GM20431 (cell line): Measurements from ENCODE around the gene HOXD11.

Experiments used
- in situ Hi-C: fragments of 300-500 bp; cut with MseI, MboI; formaldehyde crosslinking; loops from one replicate; pipeline ENCODE4 v1.15.0; 2020; ENCODE audit warnings: low sequenced_read_pairs; ENCODE audit not compliant: unreplicated experiment

The HOXD11 gene

DNA sequence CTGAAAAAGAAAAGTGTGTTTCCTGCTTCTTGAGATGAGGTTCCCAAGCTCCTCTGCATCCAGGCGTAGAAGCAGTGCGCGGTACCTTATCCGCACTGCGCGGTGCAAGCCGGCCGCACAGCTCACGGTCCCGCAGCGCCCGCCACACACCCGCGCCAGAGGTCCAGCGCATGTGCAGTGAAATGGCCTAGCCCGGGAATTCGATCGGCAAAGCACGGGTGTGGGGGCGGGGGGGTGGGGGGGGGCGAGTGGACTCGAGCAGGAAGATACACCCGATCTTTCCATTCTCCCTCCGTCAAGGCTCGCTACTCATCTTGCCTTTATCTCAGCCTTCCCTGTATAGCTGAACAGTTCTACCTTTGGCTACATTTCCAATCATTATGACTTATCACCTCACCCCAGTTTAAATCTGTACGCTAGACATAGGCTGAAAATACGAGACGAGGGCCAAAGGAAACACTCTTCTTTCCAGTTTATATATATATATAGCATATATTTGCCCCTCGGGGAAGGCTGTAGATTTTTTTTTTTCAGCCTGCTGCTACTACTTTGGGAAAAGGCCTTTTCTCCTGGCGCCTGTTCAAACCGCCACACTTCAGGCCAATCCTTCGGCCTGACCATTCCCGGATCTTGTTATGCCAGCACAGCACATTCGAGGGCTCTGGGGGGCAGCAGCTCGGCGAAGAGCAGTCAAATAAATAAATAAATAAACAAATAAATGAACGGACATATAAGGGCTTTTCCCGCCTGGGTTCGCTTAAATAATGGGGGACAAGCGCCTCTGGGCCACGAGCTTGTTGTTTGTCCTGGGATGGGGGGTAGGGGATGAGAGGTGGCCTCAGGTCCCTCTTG is 32.8 kb downstream of the HOXD11 start:
- in situ Hi-C loops = loop anchor here (10.0 to 25.0 kb wide), 3 partner anchors 315 to 997 kb away; no protein-coding TSS in a partner anchor

DNA sequence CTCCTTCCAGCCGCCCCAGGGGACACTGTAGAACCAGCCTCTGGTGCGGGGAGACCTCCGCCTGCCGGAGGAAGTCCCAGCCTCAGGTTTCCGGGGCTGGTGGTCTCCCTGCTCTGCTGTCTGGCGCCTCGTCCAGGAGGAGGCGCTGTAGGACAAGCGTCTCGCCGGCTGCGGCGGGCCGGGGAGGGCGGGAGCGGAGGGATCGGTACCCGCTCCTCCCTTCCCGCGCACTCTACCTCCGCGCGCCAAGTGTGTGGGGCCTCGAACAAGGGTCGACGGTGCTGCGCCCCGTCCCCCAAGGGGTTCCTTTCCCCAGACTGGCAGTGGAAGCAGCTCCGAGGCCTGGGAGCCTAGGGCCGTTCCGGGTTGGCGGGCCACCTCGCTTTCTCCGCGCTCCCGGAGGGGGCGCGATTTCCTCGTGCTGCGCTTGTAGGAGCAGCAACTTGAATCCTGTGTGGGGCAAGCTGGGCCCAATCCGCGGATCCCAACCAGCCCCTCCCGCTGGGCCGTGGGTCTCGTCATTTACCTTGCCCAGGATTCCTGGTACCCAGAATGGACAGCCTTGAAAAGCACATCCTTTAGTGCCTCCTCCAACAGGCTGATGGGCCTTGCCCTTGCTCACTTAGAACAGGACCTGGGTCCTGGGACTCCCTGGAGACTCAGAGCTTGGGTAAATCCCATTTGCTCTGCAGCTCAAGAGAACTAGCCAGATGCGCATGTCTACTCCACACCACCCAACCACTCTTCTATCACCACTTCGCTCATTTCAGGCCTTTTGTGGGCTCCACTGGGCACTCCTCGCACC is 33.6 kb downstream of the HOXD11 start:
- in situ Hi-C loops = loop anchor here (10.0 to 25.0 kb wide), 3 partner anchors 314 to 997 kb away; no protein-coding TSS in a partner anchor

DNA sequence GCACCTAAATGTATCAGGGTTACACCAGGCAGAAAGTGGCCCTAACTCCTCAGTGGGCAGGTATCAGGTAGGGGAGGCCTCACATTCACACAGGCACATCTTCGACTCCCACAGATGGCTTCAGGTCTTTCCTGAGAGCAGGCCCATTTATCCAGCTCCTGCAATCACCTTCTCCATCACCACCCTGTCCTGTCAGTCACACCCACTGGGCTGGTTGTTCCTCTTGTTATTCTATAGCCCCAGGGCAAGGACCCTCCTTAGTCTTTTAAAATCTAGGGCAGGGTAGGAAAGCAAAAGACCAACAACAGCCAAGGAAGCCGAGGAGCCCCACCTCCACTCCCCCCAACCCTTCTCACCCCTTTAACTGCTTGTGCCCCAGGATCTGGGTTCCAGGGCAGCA is 35.2 kb downstream of the HOXD11 start:
- in situ Hi-C loops = loop anchor here (10.0 to 25.0 kb wide), 3 partner anchors 313 to 995 kb away; no protein-coding TSS in a partner anchor

DNA sequence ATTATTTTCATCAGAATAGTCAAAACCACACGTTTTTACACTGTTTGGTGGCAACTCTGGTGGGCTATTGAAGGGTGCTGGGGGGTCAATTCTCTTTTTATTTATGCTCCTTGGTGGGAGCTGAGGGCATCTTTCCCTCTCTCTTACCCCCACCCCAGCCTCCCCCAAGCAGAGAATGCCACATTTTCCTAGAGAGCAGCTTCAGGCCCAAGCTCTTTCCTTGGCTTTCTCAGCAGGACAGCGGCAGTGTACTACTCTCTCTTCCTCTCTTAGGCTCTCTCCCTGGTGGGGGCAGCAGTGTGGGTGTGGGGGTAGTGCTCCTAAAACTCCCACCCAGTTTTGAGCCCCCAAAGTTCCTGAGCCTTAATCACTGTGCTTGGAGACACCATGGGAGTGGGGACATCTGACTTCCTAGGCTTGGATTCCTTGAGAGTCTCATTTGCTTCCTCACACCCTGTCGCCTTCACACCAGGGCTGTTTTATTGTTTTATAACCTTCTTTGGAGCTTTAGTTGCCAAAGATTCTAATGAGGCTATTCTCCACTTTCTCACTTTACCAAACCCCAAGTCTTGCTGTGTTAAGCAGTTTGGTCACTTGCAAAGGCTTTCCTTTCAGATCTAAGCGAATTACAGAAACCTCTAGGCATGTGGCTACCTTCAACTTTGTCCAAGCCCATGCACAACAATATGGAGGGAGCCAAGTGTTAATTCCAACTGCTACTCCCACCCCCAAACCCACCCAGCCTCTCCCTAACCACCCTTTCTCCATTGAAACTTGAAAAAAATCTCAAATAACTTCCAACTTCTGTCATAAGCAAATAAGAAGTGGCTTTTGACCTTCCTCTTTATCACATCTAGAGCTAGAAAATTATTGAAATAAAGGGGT is 38.2 kb downstream of the HOXD11 start:
- in situ Hi-C loops = loop anchor here (10.0 to 25.0 kb wide), 3 partner anchors 309 to 992 kb away; no protein-coding TSS in a partner anchor

DNA sequence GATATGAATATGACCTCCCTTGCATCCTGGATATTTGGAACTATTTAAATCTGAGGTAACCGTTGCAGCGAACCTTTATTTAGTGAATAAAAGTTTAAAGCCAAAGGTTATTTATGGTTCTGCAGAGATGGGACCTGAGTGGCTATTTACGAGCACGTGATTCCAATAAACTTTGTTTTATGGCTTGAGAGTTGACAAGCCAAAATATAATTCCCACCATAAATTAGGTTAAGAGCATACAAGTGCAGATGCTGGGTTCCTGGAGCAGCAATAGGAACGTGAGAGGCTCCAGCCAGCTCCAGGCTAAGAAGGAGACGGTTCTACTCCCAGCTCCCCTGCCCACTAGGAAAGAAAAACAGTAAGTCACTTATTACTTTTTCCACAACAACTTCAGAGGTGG is 39.0 kb downstream of the HOXD11 start:
- in situ Hi-C loops = loop anchor here (10.0 to 25.0 kb wide), 3 partner anchors 309 to 991 kb away; no protein-coding TSS in a partner anchor

DNA sequence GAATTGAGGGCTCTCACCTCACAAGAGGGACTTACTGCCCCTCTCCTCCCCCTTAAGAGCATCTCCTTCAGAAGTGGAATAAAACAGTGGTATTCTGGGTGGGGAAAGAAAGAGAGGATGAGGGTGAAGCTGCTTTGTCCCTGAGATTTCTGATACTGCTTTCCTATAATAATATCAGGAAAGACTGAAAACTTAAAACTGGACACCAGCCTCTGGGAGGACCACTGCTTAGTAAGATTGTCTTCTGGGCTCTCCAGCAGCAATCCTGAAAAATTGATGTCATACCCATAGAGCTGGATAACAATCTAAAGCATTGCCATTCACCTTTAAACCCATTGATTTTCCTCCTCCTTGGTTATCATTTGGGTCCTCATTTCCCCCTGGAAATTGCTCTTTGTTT is 39.6 kb downstream of the HOXD11 start:
- in situ Hi-C loops = loop anchor here (10.0 to 25.0 kb wide), 3 partner anchors 308 to 991 kb away; no protein-coding TSS in a partner anchor

DNA sequence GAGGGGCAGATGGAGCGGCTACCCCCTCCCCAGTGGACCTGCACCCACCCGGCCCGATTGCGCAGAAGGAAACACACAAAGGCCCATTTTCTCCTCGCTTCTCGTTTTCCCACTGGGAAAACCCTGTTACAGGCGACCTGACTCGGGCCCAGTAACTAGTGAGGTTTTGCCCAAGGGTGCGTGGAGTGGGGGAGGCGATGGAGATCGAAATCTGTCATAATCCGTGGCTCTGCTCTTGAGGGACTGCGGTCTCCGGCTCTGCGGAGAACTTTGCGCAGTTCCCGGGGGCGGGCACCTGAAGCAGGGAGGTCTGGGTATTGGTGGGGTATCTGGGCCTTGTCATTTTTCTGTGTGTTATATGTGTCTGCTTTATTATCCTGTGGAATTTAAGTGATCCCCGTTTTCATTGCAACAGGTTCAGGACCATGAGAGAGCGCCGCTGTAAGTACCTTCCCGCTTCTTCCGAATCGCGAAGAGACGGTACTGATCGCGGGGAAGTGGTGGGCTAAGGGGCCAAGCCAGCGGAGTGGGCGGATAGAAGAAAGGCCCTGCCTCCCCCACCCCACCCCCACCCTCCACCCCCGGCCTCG is 40.2 kb downstream of the HOXD11 start:
- in situ Hi-C loops = loop anchor here (10.0 to 25.0 kb wide), 3 partner anchors 307 to 990 kb away; no protein-coding TSS in a partner anchor

DNA sequence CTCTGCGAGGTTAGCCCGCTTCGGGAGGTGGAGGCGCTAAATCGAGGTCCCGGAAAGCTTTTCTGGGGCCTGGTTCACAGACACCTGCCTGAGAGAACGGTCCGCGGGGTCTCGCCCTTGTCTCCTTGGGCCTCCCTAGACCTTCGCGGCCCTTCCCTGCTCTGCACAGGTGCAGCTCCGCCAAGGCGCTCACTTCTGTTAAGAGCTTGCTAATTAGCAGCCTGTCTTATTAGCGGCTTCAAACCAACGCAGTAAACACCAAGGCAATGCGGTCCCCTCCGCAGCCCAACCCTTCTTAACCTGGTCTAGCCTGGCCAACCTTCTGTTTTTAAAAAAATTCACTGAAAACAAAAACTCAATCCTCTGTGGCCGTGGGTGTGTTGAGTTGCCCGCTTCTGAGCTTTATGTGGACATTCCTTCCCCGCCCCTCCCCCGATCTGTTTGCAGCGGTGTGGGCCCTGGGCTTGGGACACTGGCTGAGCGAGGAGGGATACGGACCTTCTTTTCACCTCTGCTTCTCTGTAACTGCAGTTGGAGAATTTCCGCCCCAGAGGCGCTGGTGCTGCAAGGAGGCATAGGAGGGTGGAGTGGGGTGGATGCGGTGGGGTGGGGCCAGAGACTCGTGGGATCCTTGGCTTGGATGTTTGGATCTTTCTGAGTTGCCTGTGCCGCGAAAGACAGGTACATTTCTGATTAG is 40.9 kb downstream of the HOXD11 start:
- in situ Hi-C loops = loop anchor here (10.0 to 25.0 kb wide), 3 partner anchors 307 to 989 kb away; no protein-coding TSS in a partner anchor

DNA sequence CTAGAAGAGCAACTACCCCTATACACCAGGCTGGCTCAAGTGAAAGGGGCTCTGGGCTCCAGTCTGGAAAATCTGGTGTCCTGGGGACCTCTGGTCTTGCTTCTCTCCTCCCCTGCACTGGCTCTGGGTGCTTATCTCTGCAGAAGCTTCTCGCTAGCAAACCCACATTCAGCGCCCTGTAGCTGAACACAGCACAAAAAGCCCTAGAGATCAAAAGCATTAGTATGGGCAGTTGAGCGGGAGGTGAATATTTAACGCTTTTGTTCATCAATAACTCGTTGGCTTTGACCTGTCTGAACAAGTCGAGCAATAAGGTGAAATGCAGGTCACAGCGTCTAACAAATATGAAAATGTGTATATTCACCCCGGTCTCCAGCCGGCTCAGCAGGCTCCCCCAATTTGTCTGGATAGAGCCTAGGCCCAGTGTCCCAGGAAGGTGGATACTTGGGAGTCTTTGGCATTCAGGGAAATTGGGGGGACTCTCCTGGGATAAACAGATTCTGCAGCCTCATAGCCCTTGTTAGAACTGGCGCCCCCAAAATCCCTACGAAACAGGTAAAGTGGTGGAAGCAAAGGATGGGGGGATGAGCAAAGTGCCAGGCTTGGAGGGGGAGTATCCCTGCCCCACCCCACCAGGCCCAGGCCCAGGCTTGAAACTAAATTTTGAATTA is 41.8 kb downstream of the HOXD11 start:
- in situ Hi-C loops = loop anchor here (10.0 to 25.0 kb wide), 3 partner anchors 306 to 988 kb away; no protein-coding TSS in a partner anchor

DNA sequence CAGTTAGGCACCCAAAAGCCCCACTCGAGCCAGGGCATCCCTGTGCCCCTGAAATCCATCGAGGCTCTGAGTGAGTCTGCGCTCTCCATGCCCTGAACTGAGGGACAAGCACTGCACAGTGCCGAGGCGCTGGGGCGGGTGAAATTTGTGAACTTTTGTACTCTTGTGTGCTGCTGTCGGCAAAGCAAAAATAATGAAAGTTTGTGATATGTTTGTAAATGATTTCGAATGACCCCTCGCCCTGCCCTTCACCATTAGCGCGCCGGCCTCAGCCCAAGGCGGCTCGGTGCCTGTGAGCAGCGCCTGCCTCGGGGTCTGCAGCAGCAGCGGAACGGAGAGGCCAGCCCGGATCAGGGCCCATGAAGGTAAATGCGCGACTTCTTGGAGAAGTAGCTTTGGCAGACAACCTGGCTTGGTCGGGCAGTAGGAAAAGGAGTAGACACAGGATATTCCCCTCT is 42.4 kb downstream of the HOXD11 start:
- in situ Hi-C loops = loop anchor here (10.0 to 25.0 kb wide), 3 partner anchors 305 to 988 kb away; no protein-coding TSS in a partner anchor

DNA sequence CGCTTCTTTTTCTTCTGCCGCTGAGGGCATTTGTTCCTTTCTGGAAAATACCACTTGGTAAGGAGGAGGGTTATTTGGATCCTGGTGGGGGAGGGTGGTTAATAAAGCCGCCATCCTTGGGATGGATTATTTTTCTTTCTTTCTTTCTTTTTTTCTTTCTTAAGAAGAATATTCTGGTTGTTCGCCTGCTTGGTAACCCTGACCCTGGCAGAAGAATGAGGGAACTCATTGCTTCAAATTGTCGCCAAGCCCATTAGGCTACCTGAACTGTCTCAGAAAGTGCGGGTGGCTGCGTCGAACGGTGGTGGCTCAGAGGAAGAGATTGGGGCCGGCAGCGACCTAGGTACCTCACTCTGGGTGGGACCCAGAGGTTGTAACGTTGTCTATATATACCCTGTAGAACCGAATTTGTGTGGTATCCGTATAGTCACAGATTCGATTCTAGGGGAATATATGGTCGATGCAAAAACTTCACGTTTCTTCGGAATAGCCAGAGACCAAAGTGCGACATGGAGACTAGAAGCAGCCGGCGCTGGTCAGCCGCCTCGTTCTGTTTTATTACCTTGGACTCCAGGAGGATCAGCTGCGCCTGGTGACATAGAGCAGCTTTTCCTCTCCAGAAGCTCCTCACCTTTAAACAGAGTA is 43.0 kb downstream of the HOXD11 start:
- in situ Hi-C loops = loop anchor here (10.0 to 25.0 kb wide), 3 partner anchors 305 to 987 kb away; no protein-coding TSS in a partner anchor

DNA sequence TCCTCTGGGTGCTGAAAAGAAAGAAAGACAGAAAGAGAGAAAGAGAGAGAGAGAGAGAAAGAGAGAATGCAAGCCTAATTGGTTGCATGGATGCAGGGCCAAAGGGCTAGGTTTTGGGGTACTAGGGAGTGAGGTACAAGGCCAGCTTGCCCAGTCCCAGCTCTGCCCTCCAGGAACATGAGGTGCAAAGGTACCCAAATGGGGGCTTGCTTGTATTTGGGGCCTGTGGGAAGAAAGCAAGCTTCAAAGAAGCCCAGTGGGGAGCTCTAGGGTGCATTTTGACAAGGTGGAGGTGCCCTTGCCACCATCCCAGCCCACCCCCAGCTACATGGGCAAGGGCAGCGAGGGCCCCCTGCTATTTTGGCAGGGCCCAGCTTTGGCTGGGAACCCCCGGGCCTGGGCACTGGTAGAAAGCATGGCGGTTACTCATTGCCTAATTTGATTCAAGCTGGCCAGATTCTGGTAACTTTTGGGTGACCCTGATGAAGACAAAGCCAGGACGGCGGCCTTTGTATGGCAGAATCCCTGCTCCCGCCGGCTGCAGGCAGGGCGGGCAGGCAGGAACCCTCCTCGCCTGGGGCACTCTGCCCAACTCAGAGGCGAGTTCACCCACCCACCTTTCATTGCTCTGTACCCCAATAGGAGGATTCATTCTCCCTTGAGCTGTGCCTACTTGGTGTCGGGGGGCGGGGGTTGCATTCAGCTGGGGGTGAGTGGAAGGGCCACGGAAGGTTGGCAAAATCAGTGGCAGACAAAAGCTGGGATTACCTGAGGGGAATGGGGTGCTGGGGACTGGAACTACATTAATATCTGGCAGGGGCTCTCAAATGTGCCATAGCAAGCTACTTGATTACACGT is 43.7 kb downstream of the HOXD11 start:
- in situ Hi-C loops = no loop called here

DNA sequence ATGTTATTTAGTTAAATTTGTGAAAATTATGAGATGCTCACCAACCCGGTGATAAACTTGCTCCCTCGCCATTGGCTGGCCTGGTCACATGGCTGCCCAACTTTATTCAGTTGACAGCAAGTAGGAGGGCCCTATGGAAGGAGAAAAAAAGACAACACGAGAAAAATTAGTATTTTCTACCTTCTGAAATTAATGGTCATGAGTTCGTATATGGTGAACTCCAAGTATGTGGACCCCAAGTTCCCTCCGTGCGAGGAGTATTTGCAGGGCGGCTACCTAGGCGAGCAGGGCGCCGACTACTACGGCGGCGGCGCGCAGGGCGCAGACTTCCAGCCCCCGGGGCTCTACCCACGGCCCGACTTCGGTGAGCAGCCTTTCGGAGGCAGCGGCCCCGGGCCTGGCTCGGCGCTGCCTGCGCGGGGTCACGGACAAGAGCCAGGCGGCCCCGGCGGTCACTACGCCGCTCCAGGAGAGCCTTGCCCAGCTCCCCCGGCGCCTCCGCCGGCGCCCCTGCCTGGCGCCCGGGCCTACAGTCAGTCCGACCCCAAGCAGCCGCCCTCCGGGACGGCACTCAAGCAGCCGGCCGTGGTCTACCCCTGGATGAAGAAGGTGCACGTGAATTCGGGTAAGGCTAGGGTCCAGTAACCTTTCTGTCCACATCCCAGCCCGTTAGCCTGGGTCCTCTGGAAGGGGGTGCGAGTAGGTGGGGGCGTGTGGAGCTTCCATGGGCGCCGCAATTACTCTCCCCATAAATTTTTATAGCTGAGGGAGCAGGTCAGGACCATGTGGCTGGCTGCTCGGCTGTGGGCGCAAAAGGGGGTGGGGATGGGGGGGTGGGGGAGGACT is 44.6 kb downstream of the HOXD11 start, which contains the start of gene HOXD4:
TSS of gene HOXD4 (plus strand) at position 109 of the 846 bp plus-strand sequence. CDS start at position 193, 84 bp downstream.
- in situ Hi-C loops = no loop called here

DNA sequence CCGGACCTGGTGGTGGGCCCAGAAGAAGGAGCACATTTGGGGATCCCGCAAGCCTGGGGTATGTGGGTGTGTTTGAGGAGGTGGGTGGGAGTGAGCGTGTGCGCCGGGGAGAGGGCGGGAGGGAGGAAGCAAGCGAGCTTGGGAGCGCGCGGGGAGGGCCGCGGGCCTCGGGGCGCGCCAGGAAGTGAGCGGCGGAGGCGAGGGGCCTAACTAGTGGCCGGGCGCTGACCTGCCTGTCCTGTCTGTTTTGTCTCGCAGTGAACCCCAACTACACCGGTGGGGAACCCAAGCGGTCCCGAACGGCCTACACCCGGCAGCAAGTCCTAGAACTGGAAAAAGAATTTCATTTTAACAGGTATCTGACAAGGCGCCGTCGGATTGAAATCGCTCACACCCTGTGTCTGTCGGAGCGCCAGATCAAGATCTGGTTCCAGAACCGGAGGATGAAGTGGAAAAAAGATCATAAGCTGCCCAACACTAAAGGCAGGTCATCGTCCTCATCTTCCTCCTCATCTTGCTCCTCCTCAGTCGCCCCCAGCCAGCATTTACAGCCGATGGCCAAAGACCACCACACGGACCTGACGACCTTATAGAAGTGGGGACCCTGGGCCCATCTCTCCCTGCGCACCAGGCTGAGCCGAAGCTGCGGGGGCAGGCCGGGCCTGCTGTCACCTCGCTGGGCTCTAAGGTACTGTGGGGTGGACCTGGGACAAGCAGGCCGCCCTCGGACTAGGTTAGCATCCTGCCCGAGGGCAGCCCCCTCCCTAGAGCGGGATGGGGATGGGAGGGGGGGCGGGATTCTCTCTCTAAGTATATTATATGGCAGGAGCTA is 45.5 kb downstream of the HOXD11 start:
- in situ Hi-C loops = no loop called here
